HG03135 (cell line): ENCODE measurements around the gene NRSN1.
"Not testable (repeated sequence)": the region's sequence is repeated elsewhere in the genome, so short reads cannot be mapped to it uniquely, and the experiment has no call there.

Experiments
- ATAC-seq: cut with Tn5 transposase; IDR thresholded peaks from one replicate; pipeline ENCODE4 v1.9.1; 2021; ENCODE audit warnings: mild to moderate bottlenecking, moderate library complexity; ENCODE audit not compliant: unreplicated experiment

NRSN1 gene

GRCh38 chr6:24140591-24140990, 14.6 kb downstream of the NRSN1 start:
- ATAC-seq: no peak

- not testable (repeated sequence) for ATAC-seq
Observed at GRCh38 chr6:24142733-24143132, 16.7 kb downstream of the NRSN1 start.

- ATAC-seq: no peak
Observed at GRCh38 chr6:24145690-24146131, 19.7 kb downstream of the NRSN1 start.

- ATAC-seq: no peak
Observed at GRCh38 chr6:24146871-24147270, 20.9 kb downstream of the NRSN1 start.

GRCh38 chr6:24147511-24148153, 21.6 kb downstream of the NRSN1 start:
- ATAC-seq: no peak

- ATAC-seq: no peak
Observed at GRCh38 chr6:24148154-24148570, 22.1 kb downstream of the NRSN1 start.

GRCh38 chr6:24148684-24149083, 22.7 kb downstream of the NRSN1 start:
- ATAC-seq: no peak

- ATAC-seq: no peak
Observed at GRCh38 chr6:24149296-24149695, 23.3 kb downstream of the NRSN1 start.

GRCh38 chr6:24149836-24150235, 23.8 kb downstream of the NRSN1 start:
- ATAC-seq: no peak

GRCh38 chr6:24152014-24152413, 26.0 kb downstream of the NRSN1 start:
- ATAC-seq: no peak

GRCh38 chr6:24154121-24154520, 28.1 kb downstream of the NRSN1 start:
- ATAC-seq: no peak

GRCh38 chr6:24157886-24158285, 31.9 kb downstream of the NRSN1 start:
- no peak for ATAC-seq

- ATAC-seq: no peak
Observed at GRCh38 chr6:24183584-24183983, 57.6 kb downstream of the NRSN1 start.

GRCh38 chr6:24186349-24186748, 60.3 kb downstream of the NRSN1 start:
- no peak for ATAC-seq

- no peak for ATAC-seq
Observed at GRCh38 chr6:24187965-24188577, 62.1 kb downstream of the NRSN1 start.

- ATAC-seq: no peak
Observed at GRCh38 chr6:24188578-24189080, 62.6 kb downstream of the NRSN1 start.

- no peak for ATAC-seq
Observed at GRCh38 chr6:24191346-24191745, 65.3 kb downstream of the NRSN1 start.

GRCh38 chr6:24193364-24193763, 67.3 kb downstream of the NRSN1 start:
- ATAC-seq: no peak

GRCh38 chr6:24194978-24195700, 69.1 kb downstream of the NRSN1 start:
- ATAC-seq: no peak

GRCh38 chr6:24195836-24196597, 70.0 kb downstream of the NRSN1 start:
- ATAC-seq: no peak
